Esophagus squamous epithelium (tissue), 4 donors: ENCODE data around the gene NHSL2.

ENCODE experiments used
- POLR2A ChIP-seq, 4 donors: fragments of 450-650 bp; IDR thresholded peaks; one replicate each; pipeline ENCODE4 v1.6.1; 2017; ENCODE audit warnings: antibody characterized with exemption in 4 of 4, mild to moderate bottlenecking in 4 of 4, moderate library complexity in 3 of 4
- TF ChIP-seq, protein P1 (sequence below), 6 experiments: fragments of 450-650 bp in 4 of 6; fragments of 200-600 bp in 2 of 6; sonication (generic) in 2 of 6; IDR thresholded peaks; one replicate each; pipeline ENCODE4 v1.5.1; 2016 to 2019; ENCODE audit warnings: antibody characterized with exemption in 6 of 6, mild to moderate bottlenecking in 4 of 6, moderate library complexity in 4 of 6

DNA sequence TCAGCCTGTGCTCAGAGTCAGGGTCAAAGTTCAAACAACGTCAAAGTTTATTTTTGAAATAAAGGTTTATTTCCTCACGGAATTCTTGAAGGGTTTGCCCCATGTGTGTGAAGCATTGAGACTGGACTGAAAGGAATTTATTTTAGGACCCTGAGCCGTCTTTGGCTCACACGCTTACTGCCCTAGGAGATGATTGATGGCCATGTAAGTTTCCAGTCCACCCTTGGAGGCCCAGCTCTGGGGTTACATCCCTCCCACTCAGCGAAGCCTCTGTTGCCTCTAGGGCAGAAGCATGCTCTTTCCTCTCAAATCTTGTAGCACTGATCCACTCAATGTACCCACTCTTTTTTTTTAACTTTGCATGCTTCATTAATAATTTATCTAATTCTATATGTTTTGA lies 4.5 kb upstream of the NHSL2 start:
- TF ChIP-seq, protein P1, sequence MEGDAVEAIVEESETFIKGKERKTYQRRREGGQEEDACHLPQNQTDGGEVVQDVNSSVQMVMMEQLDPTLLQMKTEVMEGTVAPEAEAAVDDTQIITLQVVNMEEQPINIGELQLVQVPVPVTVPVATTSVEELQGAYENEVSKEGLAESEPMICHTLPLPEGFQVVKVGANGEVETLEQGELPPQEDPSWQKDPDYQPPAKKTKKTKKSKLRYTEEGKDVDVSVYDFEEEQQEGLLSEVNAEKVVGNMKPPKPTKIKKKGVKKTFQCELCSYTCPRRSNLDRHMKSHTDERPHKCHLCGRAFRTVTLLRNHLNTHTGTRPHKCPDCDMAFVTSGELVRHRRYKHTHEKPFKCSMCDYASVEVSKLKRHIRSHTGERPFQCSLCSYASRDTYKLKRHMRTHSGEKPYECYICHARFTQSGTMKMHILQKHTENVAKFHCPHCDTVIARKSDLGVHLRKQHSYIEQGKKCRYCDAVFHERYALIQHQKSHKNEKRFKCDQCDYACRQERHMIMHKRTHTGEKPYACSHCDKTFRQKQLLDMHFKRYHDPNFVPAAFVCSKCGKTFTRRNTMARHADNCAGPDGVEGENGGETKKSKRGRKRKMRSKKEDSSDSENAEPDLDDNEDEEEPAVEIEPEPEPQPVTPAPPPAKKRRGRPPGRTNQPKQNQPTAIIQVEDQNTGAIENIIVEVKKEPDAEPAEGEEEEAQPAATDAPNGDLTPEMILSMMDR (IDR thresholded peaks at IDR 0.05) = no peak
- TF ChIP-seq POLR2A (IDR thresholded peaks at IDR 0.05) = no peak
